Ovary (tissue), 3 donors: ENCODE data around the gene FEV.

Experiments used
- CTCF ChIP-seq, 3 donors: fragments of 450-650 bp in 2 of 3; fragments of 200-600 bp in 1 of 3; IDR thresholded peaks; one replicate each; pipeline versions ENCODE4 v1.5.1 to v1.8.0; 2016 to 2022; ENCODE audit warnings: antibody characterized with exemption in 3 of 3, mild to moderate bottlenecking in 1 of 3
- POLR2A ChIP-seq: fragments of 450-650 bp; IDR thresholded peaks from one replicate; pipeline ENCODE4 v1.6.1; 2017; ENCODE audit warnings: antibody characterized with exemption, mild to moderate bottlenecking, moderate library complexity
- donor health status: DM: no; HTN: no; CAD: no.

- TF ChIP-seq CTCF (IDR thresholded peaks at IDR 0.05) = no peak
- no peak for TF ChIP-seq POLR2A
Observed at GRCh38 chr2:218985325-218986091, 524 bp upstream of the FEV start.
